NK-92 (cell line): ENCODE results near the gene KIF17.

Experiments
- DNase-seq: peaks from one replicate; lab custom pipeline; 2025; ENCODE audit not compliant: unreplicated experiment; lab: John Stamatoyannopoulos, UW

Gene KIF17

DNA sequence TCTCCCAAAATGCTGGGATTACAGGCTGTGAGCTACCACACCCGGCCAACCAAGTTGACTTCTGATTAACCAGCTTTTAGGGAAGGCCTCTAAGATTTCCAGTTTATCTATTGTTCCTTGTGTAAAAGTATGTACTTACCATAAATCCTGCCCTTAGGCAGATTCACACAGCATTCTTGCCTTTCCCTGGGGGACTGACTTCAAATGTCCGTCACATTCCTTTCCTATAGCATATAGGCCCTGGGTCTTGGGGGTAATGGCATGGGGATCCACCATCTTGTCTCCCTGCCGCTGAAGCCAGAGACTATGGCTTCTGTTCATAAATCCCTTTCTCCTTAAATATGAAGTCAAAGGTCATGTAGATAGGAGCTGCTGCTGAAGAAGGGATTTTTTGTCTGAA lies 85.4 kb downstream of the KIF17 start:
- DNase-seq: no peak

DNA sequence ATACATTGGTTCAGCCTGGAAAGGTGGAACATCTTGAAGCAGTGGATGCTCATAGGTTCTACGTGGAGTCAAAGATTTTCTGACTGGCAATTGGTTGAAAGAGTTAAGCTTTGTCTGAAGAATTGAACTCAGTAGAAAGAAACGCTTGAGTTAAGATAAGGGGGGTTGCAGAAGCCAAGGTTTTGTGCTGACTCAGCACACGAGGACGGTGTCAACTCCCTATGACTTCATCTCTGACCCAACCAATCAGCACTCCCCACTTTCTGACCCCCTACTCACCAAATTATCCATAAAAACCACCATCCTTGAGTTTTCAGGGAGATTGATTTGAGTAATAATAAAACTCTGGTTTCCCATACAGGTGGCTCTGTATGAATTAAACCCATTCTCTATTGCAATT lies 87.1 kb downstream of the KIF17 start:
- no peak for DNase-seq

DNA sequence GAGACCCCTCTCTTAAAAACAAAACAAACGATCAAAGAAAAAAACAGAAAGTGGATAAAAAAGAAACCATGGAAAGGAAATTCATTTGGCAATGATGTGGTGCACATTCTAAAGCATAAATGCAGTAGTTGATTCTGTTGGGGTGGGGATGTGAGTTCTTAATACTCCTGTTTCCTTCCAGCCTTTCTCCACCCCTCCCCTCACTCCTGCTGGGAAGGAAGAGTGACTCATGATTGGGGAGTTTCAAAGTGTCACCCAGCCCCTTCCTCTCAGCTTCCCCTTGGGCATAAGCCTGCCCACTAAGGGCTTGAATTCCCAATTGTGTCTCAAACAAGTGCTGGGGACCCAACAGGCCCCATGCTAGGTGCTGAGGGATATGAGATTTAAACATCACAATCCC lies 91.3 kb downstream of the KIF17 start:
- DNase-seq: no peak

DNA sequence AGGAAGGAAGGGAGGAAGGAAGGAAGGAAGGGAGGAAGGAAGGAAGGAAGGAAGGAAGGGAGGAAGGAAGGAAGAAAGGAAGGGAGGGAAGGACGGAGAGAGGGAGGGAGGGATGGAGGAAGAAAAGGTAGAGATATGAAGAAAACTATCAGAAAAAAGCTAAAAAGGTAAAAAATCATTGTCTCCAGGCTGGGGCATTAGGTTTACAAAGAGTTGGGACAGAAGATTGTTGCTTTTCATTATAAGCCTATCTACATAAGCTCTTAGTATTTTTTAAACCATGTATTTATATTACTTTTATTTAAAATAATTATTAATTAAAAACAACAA lies 91.7 kb downstream of the KIF17 start:
- no peak for DNase-seq

DNA sequence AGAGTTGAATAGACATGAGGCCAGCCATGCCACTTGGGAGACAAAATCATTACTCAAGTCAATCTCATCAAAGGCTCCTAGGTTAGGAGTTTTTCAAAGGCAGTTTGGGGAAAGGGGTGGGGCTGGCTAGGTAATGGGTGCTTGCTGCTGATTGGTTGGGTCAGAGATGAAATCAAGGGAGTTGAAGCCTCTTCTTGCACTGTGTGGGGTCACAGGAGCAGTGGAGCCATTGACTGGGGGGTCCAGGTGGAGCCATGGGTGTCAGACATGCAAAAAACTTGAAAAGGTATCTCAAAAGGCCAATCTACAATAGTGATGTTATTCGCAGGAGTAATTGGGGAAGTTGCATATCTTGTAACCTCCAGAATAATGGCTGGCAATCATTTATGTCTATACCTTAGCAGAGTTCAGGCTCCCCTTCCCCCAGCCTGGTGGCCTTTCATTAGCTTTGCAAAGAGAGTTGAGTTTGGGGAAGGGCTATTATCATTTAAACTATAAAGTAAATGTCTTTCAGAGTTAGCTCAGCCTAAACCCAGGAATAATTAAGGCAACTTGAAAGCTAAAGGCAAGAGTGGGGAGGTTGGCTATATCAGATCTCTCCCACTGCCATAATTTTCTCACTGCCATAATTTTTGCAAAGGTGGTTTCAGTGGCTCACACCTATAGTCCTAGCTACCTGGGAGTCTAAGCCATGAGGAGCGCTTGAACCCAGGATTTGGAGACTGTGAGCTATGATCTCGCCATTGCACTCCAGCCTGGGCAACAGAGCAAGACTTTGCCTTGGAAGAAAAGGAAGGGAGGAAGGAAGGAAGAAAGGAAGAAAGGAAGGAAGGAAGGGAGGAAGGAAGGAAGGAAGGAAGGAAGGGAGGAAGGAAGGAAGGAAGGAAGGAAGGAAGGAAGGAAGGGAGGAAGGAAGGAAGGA lies 92.4 kb downstream of the KIF17 start:
- no peak for DNase-seq

DNA sequence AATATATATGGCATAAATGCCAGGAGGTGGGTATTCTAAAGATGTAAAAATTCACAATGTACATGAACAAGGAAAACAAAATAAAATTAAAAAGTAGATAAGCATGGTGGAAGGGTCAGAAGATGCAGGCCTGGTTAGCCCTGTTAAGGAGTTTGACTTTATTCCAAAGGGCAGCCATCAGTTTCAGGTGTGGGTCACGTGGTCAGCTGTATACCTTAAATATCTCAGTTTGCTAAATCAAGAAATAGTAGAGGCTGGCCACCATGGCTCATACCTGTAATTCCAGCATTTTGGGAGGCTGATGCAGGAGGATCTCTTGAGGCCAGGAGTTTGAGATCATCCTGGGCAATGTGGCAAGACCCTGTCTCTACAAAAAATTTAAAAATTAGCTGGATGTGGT lies 93.1 kb downstream of the KIF17 start:
- DNase-seq: no peak

DNA sequence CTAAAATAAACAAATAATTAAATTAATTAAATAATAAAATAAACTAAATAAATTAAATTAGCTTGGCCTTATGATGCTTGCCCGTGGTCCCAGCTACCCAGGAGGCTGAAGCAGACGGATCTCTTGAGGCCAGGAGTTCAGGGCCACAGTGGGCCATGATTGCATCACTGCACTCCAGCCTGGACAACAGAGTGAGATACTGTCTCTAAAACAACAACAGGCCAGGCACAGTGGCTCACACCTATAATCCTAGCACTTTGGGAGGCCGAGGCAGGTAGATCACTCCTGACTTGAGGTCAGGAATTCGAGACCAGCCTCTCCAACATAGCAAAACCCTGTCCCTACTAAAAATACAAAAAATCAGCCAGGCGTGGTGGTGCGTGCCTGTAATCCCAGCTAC lies 96.8 kb downstream of the KIF17 start:
- no peak for DNase-seq

DNA sequence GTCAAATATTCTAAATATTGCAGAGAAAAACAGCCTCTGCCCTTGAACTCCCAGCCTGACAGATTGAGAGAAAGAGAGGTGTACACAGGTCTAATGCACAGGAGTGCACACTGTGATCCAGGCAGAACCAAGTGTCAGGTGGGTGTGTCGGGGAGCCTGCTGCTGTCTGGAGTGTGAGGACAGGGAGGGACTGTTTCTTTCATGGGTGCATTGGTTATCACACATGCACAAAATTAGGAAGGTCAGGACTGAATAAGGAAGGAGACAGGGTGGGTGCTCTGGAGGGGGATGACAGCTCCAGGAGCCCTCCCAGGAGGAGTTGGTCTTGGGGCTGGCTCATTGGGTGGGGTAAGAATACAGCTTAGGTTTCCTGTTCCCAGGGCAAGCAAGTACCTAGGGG lies 97.8 kb downstream of the KIF17 start:
- DNase-seq: no peak

DNA sequence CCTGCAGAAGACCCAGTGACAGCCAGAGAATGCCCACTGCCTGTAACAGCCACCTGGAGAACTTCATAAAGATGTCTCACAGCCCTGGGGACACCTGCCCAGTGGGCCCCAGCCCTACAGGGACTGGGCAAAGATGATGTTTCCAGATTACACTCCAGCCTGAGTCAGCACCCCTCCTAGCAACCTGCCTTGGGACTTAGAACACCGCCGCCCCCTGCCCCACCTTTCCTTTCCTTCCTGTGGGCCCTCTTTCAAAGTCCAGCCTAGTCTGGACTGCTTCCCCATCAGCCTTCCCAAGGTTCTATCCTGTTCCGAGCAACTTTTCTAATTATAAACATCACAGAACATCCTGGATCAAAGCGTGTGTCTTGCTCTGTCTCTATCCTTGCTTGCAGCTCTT lies 99.3 kb downstream of the KIF17 start:
- no peak for DNase-seq

DNA sequence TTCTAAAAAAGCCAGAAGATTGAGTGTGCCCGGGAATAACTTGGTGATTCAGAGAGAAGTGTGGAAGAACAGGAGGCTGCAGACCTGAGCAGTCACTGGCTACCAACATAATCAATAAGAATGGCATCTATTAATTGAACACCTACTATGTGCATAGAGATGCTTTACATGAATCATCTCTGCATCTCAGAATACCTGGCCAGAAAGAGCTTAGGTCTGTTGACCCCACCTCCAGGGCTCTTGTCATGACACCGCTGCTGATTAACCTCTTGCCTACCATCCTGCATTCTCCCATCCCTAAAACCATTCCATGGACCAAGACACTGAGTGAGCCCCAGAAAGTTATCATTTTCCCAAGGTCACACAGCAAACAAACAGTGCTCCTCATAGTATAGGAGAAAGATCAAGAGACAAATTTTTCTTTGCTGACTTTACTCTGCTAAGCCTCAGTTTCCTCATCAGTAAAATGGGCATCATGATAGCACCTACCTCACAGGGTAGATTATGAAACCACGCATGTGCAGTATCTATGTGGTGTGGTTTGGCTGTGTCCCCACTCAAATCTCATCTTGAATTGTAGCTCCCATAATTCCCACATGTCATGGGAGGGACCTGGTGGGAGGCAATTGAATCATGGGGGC lies 100.8 kb downstream of the KIF17 start:
- no peak for DNase-seq

DNA sequence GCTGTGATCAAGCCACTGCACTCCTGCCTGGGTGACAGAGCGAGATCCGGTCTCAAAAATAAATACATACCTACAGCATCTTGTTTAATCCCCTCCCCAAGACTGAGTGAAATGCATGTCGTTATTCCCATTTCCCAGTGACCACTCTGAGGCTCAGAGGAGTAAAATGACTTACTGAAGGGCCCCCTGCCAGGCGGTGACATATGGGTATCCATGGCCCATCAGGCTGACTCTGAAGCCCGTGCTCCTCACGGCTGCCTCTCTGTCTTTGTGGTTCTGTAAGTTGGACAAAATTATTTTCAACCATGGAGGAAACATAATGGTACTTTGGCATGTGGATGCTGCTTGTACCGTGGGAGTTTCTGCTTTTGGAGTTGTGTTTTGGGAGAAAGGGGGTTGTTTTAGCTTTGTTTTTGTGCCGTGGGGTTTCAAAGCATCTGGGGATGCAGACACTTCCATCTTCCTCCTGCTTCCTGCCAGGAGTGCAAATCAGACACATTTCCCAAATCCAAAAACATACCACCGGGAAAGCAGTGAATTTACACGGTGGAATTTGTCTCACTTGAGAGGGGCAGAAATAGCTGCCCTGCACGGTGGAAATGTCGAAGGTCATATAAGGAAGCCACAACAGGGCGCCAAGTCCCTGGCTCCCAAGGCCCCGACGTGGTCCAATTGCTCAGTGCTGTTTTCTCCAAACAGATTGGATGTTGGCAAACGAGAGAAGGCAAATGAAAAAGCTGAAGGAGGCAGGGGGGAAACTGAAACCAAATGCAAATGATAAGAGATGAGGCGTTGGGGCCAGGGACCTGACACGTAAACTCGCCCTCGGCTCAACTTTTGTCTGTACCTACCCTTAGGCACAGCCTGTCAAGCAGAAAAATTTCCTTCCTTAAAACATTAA lies 101.6 kb downstream of the KIF17 start:
- DNase-seq: no peak

DNA sequence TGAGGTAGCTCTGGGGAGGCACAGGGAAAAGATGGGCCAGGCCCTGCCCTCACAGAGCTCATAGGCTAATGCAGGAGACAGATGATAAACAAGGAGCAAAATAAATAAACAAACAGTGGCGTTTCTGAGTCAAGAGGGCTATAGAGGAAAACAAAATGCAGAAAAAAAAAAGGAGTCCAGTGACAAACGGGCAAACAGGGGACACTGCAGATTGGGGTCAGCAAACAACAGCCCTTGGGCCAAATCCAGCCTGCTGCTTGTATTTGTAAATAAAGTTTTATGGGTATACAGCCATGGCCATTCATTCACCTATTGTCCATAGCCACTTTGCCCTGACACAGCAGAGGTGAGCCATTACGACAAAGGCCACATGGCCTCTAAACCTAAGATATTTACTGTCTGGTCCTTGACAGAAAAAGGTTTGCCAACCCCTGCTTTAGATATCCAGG lies 103.7 kb downstream of the KIF17 start:
- no peak for DNase-seq
